RWPE2 (cell line): ENCODE measurements around the gene SLITRK6.
A peak's percentile ranks its signal among the peaks of the same experiment; 100 is the strongest.

Experiments used
- ATAC-seq: fragments of 200-7000 bp; cut with Tn5 transposase; 3 replicates; pipeline ENCODE4 v1.9.1; 2021; ENCODE audit warnings: low read depth
- DNase-seq: peaks from one replicate; pipeline ENCODE4 v3.0.0-alpha.2; 2020; ENCODE audit warnings: low spot score
- H3K27ac ChIP-seq: fragments of 450-650 bp; 2 replicates; pipeline ENCODE4 v1.5.1; 2017; ENCODE audit warnings: mild to moderate bottlenecking; ENCODE audit not compliant: poor library complexity, severe bottlenecking
- H3K27me3 ChIP-seq: fragments of 250-450 bp; sonication (Bioruptor Pico); 2 replicates; pipeline ENCODE4 v1.5.1; 2021; ENCODE audit warnings: mild to moderate bottlenecking, moderate library complexity; ENCODE audit not compliant: insufficient read depth, poor library complexity, severe bottlenecking
- H3K36me3 ChIP-seq: fragments of 250-450 bp; sonication (Bioruptor Pico); 2 replicates; pipeline ENCODE4 v1.5.1; 2020; ENCODE audit warnings: low read depth, mild to moderate bottlenecking, moderate library complexity
- H3K4me1 ChIP-seq: fragments of 250-450 bp; sonication (Bioruptor Pico); 2 replicates; pipeline ENCODE4 v1.5.1; 2021; ENCODE audit warnings: mild to moderate bottlenecking, moderate library complexity; ENCODE audit not compliant: insufficient read depth, poor library complexity, severe bottlenecking
- H3K4me3 ChIP-seq: fragments of 250-450 bp; sonication (Bioruptor Pico); 2 replicates; pipeline ENCODE4 v1.5.1; 2021; ENCODE audit warnings: mild to moderate bottlenecking, moderate library complexity; ENCODE audit not compliant: severe bottlenecking
- H3K9me3 ChIP-seq: fragments of 250-450 bp; sonication (Bioruptor Pico); 2 replicates; pipeline ENCODE4 v1.5.1; 2021; ENCODE audit warnings: mild to moderate bottlenecking, moderate library complexity; ENCODE audit not compliant: severe bottlenecking
- CTCF ChIP-seq: fragments of 450-650 bp; IDR thresholded peaks from one replicate; pipeline ENCODE4 v1.5.1; 2017; ENCODE audit warnings: mild to moderate bottlenecking, moderate library complexity; ENCODE audit not compliant: poor library complexity, severe bottlenecking

SLITRK6 gene

DNA sequence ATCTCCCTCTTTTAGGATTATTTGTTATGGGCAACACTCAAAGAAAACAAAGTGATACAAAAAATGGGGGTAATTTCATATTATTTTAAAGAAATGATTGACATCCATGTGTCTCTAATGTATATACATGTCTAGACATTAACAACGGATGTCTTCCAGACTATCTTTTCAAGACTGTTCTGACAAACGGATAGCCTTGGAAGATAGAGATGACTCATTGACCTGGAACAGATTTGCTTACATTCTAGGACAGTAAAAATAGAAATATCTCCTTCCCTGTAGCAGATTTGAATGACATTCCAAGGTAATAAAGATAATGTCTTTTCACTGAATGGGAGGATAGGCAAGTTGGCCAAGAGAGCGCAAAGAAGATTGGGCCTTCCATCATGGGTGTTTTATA lies 26.2 kb upstream of the SLITRK6 start:
- Histone ChIP-seq H3K36me3 (no peaks in the 10 kb centered on the region), H3K4me1 (peaks cover 3% of the 10 kb centered on the region), H3K4me3 (no peak overlapping the region), H3K27ac (peak overlapping the region; percentile 42), H3K27me3 (no peaks in the 10 kb centered on the region), H3K9me3 (no peaks in the 10 kb centered on the region)
- ATAC-seq (peak; percentile 48; the same call in 1 of the 3 replicates), DNase-seq (no peak)
- no peak for TF ChIP-seq CTCF

- Histone ChIP-seq H3K4me3 (no peak overlapping the region), H3K27ac (no peak overlapping the region), H3K36me3 (no peaks in the 10 kb centered on the region), H3K4me1 (peaks cover 3% of the 10 kb centered on the region), H3K27me3 (no peaks in the 10 kb centered on the region), H3K9me3 (no peaks in the 10 kb centered on the region)
- no peak for TF ChIP-seq CTCF
- ATAC-seq (no peak), DNase-seq (no peak)
Measured at GRCh38 chr13:85823832-85824231, 24.6 kb upstream of the SLITRK6 start.

- no peak overlapping the region for H3K4me3 ChIP-seq
- no peaks in the 10 kb centered on the region for H3K9me3 ChIP-seq
- no peaks in the 10 kb centered on the region for H3K36me3 ChIP-seq
- H3K4me1 ChIP-seq, result no peaks in the 10 kb centered on the region
- H3K27ac ChIP-seq, result no peak overlapping the region
- DNase-seq, result no peak
- TF ChIP-seq CTCF, result no peak
- no peak for ATAC-seq
- no peaks in the 10 kb centered on the region for H3K27me3 ChIP-seq
Measured at GRCh38 chr13:85819513-85819912, 20.3 kb upstream of the SLITRK6 start.

DNA sequence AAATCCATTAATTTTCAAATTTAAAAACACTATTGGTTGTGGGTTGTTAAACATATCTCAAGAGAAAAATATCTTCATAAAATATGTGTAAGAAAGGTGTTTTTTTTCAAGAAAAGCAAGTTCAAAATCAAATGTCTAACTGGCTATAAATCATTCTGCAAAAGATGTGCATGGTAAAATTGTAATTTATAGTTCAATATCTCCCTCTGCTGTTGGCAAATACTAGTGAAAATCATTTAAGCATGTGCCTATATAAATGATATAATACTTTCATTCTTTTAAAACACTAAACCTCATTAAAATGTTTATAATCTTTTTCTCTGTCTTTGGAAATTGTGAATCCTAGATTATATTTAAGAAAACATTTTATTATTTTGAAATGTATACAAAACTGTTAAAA lies 17.2 kb upstream of the SLITRK6 start:
- Histone ChIP-seq H3K36me3 (no peaks in the 10 kb centered on the region), H3K4me1 (no peaks in the 10 kb centered on the region), H3K27me3 (no peaks in the 10 kb centered on the region), H3K9me3 (no peaks in the 10 kb centered on the region), H3K4me3 (no peak overlapping the region), H3K27ac (no peak overlapping the region)
- ATAC-seq (no peak), DNase-seq (no peak)
- TF ChIP-seq CTCF, result peak; percentile 58

DNA sequence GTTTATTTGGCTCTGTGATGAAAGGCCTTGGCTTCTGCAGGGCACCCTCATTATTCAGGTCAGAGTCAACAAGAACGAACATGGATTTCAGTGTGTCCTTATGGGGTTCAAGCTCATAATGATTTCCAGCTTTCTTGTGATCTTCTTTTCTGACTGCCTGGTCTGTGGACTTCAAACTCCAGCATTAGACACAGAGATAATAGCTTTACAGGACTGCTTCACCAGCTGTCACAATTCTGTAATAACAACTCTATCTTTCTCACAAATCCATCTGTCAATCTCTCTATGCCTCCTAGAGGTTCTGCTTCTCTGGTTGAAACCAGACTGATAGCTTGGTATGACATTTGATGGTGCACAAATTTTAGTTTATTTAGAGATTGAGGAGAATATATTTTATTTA lies 13.1 kb upstream of the SLITRK6 start:
- Histone ChIP-seq H3K27ac (no peak overlapping the region), H3K9me3 (no peaks in the 10 kb centered on the region), H3K4me3 (no peak overlapping the region), H3K4me1 (no peaks in the 10 kb centered on the region), H3K27me3 (no peaks in the 10 kb centered on the region), H3K36me3 (no peaks in the 10 kb centered on the region)
- DNase-seq (no peak), ATAC-seq (no peak)
- no peak for TF ChIP-seq CTCF
